Measurements from ENCODE around the gene NEDD8. TPM values are rescaled to one million over a fixed set of nuclear protein-coding genes. Genes with fewer than 3 reads are reported as not detected.

Gene NEDD8
- total and polyA plus RNA-seq, 2 experiments from 2014 or later, result 264 to 492 TPM

DNA sequence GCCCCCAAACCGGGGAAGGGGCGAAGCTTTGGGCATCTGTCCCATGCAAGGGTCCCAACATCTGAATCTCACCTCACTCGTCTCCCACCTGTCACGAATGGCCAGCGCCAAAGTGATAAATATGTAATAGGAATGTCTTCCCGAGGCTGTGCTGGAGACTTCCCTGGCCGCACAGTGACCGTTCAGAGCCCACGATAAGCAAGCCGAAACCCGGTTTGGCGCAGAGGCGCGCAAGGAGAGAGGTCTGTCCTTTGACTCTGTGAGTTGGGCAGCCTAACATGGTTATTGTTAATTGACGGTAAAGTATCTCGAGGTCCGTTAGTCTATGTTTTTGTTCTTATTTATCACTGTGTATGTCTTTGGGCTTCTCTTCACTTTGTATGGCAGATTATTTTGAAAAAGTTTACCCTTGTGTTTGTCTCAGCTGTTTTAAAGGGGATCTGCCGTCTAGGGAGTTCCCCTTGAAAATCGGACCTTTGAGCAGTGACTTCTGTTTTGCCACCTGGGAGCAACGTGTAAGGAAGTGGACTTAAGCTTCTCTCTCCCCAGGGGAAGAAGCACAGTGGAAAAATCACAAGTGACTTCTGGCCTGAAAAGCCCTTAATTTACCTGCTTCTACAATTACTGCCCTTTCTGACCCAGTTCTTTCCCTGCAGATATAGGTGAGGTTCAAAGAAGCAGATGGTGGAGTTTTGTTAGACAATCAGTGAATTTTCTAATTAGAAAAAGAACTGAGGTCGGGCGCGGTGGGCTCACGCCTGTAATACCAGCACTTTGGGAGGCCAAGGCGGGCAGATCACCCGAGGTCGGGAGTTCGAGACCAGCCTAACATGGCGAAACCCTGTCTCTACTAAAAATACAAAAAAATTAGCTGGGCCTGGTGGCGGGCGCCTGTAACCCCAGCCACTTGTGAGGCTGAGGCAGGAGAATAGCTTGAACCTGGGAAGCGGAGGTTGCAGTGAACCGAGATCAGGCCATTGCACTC is 35.8 kb downstream of the NEDD8 start:
- Histone ChIP-seq H3K36me3 (peaks cover 9% of the 10 kb centered on the region), H3K4me3 (peak overlapping the region; percentile 67), H3K27ac (peak overlapping the region; percentile 98), H3K4me1 (ENCODE audit: low read depth) (peaks cover 4% of the 10 kb centered on the region), H3K27me3 (no peaks in the 10 kb centered on the region), H3K9me3 (ENCODE audit: low read depth) (no peaks in the 10 kb centered on the region)
- TF ChIP-seq, protein P1, sequence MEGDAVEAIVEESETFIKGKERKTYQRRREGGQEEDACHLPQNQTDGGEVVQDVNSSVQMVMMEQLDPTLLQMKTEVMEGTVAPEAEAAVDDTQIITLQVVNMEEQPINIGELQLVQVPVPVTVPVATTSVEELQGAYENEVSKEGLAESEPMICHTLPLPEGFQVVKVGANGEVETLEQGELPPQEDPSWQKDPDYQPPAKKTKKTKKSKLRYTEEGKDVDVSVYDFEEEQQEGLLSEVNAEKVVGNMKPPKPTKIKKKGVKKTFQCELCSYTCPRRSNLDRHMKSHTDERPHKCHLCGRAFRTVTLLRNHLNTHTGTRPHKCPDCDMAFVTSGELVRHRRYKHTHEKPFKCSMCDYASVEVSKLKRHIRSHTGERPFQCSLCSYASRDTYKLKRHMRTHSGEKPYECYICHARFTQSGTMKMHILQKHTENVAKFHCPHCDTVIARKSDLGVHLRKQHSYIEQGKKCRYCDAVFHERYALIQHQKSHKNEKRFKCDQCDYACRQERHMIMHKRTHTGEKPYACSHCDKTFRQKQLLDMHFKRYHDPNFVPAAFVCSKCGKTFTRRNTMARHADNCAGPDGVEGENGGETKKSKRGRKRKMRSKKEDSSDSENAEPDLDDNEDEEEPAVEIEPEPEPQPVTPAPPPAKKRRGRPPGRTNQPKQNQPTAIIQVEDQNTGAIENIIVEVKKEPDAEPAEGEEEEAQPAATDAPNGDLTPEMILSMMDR (IDR thresholded peaks at IDR 0.05; ENCODE audit: low read depth, low read length), result no peak
- peak; percentile 30 to 56 for DNase-seq (ENCODE audit: low read depth in 1 of 2, low spot score in 1 of 2)

DNA sequence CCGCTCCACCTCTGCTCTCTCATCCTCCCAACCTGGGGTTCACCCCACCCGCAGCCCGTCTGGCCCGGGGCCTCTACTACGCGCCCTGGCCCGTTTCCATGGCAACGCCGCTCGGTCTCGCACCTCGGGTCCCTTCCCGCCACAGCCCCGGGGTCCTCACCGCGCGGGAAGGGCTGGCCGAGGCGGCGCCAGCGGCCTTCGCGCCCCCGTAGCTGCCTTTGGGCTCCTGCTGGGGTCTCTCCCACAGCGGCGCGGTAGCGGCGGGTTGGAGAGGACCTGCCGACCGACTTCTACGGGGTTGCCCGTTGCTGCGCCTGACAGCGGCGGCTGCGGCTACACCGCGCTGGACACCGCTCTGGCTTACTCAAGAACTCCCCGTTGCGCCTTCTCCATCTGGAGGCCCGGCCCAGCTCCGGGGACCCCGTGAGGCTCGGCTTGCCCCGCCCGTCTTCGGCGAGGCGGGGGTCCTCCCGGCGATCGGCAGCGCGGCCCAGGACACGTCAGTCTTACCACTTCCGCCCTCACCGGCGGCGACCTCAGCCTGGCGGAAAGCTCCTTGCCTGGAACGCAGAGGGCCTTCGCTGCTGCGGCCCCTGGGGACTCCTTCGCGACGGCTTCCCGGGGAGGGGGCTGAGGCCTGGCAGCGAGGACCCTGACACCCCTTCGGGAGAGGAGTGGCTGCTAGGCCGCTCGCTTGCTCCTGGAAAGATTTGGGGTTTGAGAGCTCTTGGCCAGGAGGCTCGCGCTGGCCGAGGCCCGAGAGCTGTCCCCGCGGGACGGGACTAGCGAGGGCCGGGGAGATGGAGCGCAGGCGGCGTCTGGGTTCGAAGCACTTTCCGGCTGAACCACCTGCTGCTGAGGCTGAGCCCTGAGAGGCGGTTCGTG is 36.7 kb downstream of the NEDD8 start, which contains the start of gene TM9SF1:
TM9SF1 (minus strand) TSS at position 256 of the 885 bp plus-strand sequence. CDS start 422 bp downstream, outside the sequence.
- TF ChIP-seq, protein P1 (IDR thresholded peaks at IDR 0.05; ENCODE audit: low read depth, low read length), result no peak
- Histone ChIP-seq H3K27me3 (no peaks in the 10 kb centered on the region), H3K4me1 (ENCODE audit: low read depth) (peaks cover 4% of the 10 kb centered on the region), H3K9me3 (ENCODE audit: low read depth) (no peaks in the 10 kb centered on the region), H3K27ac (peak within 1 kb of the TSS; percentile 98), H3K36me3 (peaks cover 9% of the 10 kb centered on the region), H3K4me3 (peak within 1 kb of the TSS; percentile 67)
- DNase-seq (ENCODE audit: low read depth in 1 of 2, low spot score in 1 of 2), result peak; percentile 90 to 92

DNA sequence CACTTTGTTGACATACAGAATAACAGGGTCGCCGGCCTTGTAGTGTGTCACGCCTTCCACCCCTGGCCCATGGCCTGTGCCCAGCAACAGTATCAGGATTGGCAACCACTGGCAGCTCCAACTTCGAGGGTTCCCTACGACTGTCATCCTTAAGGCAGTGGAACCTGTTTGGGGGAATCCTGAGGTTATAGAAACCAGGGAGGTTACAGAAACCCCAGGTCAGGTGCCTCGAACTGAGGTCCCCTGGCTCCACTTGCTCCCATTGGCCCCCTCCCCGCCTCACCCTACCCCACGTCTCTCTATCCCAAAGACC is 37.3 kb downstream of the NEDD8 start:
- peaks cover 4% of the 10 kb centered on the region for H3K4me1 ChIP-seq (ENCODE audit: low read depth)
- H3K9me3 ChIP-seq (ENCODE audit: low read depth), result no peaks in the 10 kb centered on the region
- TF ChIP-seq, protein P1 (IDR thresholded peaks at IDR 0.05; ENCODE audit: low read depth, low read length), result no peak
- H3K4me3 ChIP-seq, result peak overlapping the region; percentile 67
- peak overlapping the region; percentile 98 for H3K27ac ChIP-seq
- DNase-seq (ENCODE audit: low read depth in 1 of 2, low spot score in 1 of 2), result no peak
- no peaks in the 10 kb centered on the region for H3K27me3 ChIP-seq
- H3K36me3 ChIP-seq, result peaks cover 9% of the 10 kb centered on the region

DNA sequence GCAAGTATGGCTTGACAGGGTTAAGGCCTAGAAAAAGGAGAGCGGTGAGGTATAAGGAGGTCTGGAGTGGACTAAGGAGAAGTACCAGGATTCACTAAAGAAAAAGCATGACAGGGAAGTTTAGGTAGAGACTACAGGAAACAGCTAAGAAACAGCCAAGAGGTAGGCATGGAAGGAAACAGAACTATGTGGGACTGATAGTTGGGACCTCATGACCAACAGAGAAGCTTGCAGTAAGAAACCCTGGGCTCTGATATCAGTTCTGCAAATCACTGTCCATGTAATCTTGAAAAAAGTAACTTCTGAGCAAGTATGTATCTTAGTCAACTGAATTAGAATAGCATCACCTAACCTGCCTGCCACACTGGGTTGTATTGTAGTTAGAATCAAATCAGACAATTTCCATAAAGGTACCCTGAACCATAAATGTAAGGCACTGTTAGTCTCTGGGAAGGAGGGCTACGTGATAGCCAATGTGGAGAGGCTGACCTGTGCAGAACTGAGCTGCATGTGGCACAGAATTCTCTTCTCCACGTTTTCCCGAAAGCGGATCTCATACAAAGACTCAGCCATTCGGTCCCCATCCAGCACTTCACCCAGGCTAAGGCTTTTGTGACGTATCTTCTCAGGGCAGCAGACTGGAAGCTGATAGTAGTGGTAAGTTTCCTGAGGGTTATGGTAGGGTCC is 37.8 kb downstream of the NEDD8 start:
- no peaks in the 10 kb centered on the region for H3K27me3 ChIP-seq
- peak overlapping the region; percentile 98 for H3K27ac ChIP-seq
- TF ChIP-seq, protein P1 (IDR thresholded peaks at IDR 0.05; ENCODE audit: low read depth, low read length), result no peak
- no peaks in the 10 kb centered on the region for H3K9me3 ChIP-seq (ENCODE audit: low read depth)
- H3K4me3 ChIP-seq, result peak overlapping the region; percentile 67
- H3K36me3 ChIP-seq, result peaks cover 9% of the 10 kb centered on the region
- DNase-seq (ENCODE audit: low read depth in 1 of 2, low spot score in 1 of 2), result no peak
- H3K4me1 ChIP-seq (ENCODE audit: low read depth), result peaks cover 4% of the 10 kb centered on the region

DNA sequence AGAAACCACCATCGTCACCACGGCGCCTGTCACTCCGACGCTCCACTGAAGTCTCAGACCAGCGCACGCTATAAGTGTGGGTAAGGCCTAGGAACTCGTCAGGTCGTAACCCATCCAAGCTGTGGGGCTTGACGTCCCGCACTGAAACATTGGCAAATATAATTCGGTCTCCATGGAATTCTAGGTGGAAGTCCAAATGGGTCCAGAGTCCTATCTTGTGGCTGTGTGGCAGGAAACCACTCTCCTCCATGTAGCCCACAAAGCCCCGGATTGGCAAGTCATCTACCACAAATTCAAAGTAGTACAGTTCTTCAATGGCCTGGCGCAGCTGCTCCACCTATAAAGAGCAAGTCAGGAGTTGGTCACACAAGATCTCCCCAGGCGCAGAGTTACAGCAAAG is 39.2 kb downstream of the NEDD8 start:
- DNase-seq (ENCODE audit: low read depth in 1 of 2, low spot score in 1 of 2), result no peak
- TF ChIP-seq, protein P1 (IDR thresholded peaks at IDR 0.05; ENCODE audit: low read depth, low read length), result no peak

More for the DNA sequence above, 39.2 kb downstream of the NEDD8 start:
- no peak overlapping the region for H3K27ac ChIP-seq
- H3K27me3 ChIP-seq, result no peaks in the 10 kb centered on the region
- peaks cover 4% of the 10 kb centered on the region for H3K4me1 ChIP-seq (ENCODE audit: low read depth)
- no peaks in the 10 kb centered on the region for H3K9me3 ChIP-seq (ENCODE audit: low read depth)
- H3K36me3 ChIP-seq, result peaks cover 9% of the 10 kb centered on the region
- H3K4me3 ChIP-seq, result no peak overlapping the region
